Nephron (organoid): Measurements from ENCODE around the gene EIF1AD.

Source experiments
- H3K27ac Mint-ChIP-seq, 3 experiments: 2 replicates each; pipeline ENCODE4 v1.8.0; 2020; ENCODE audit warnings: mixed read lengths in 3 of 3, mild to moderate bottlenecking in 2 of 3, moderate library complexity in 1 of 3
- H3K27me3 Mint-ChIP-seq: 2 replicates; pipeline ENCODE4 v1.8.0; 2021; ENCODE audit warnings: low read depth, mild to moderate bottlenecking, moderate library complexity, mixed read lengths
- H3K36me3 Mint-ChIP-seq: 2 replicates; pipeline ENCODE4 v1.8.0; 2020; ENCODE audit warnings: low read depth, mixed read lengths
- H3K4me1 Mint-ChIP-seq: 2 replicates; pipeline ENCODE4 v1.8.0; 2020; ENCODE audit warnings: mixed read lengths
- H3K4me3 Mint-ChIP-seq, 3 experiments: 2 replicates each; pipeline ENCODE4 v1.8.0; 2020; ENCODE audit warnings: mild to moderate bottlenecking in 3 of 3, mixed read lengths in 3 of 3, moderate library complexity in 2 of 3
- H3K9me3 Mint-ChIP-seq: 2 replicates; pipeline ENCODE4 v1.8.0; 2020; ENCODE audit warnings: mixed read lengths
- TF ChIP-seq, protein P1 (sequence below), 3 experiments: fragments of 200-600 bp; sonication (generic); IDR thresholded peaks; one replicate each; pipeline ENCODE4 v1.5.0; 2021; ENCODE audit warnings: antibody characterized with exemption in 3 of 3; ENCODE audit not compliant: unreplicated experiment in 3 of 3

Gene EIF1AD

DNA sequence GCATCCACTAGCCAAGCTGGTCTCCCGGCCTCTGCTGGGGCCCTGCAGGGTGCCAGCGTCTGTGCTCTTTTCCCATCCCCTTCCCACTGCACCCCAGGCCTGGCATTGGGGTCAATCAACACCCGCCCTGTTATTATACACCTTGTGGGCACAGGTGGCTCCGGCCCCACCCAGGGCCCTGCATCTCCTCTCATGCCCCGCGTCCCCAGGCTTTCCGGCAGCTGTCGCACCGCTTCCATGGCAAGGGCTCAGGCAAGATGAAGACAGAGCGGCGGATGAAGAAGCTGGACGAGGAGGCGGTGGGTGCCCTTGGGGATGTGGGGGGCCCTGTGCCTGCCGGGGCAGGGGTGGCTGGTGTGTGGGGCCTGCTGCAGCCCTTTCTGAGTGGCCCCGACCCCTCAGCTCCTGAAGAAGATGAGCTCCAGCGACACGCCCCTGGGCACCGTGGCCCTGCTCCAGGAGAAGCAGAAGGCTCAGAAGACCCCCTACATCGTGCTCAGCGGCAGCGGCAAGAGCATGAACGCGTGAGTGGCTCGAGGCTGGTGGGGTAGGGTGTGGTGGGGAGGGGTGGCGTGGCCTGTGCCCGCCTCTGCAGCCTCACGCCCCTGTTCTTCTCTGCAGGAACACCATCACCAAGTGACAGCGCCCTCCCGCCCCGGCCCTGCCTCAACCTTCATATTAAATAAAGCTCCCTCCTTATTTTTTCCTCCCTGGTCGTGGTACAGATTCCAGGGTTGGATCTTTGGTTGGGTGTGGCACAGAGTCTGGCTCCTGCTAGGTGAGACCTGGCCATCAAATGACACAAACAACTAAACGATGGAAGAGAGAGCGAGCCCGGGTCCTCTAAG lies 23.3 kb downstream of the EIF1AD start:
- H3K27ac Mint-ChIP-seq = no peak overlapping the region
- H3K4me3 Mint-ChIP-seq = no peak overlapping the region
- H3K4me1 Mint-ChIP-seq = no peaks in the 10 kb centered on the region
- peaks cover 24% of the 10 kb centered on the region for H3K36me3 Mint-ChIP-seq
- H3K27me3 Mint-ChIP-seq = no peaks in the 10 kb centered on the region
- no peaks in the 10 kb centered on the region for H3K9me3 Mint-ChIP-seq
- TF ChIP-seq, protein P1, sequence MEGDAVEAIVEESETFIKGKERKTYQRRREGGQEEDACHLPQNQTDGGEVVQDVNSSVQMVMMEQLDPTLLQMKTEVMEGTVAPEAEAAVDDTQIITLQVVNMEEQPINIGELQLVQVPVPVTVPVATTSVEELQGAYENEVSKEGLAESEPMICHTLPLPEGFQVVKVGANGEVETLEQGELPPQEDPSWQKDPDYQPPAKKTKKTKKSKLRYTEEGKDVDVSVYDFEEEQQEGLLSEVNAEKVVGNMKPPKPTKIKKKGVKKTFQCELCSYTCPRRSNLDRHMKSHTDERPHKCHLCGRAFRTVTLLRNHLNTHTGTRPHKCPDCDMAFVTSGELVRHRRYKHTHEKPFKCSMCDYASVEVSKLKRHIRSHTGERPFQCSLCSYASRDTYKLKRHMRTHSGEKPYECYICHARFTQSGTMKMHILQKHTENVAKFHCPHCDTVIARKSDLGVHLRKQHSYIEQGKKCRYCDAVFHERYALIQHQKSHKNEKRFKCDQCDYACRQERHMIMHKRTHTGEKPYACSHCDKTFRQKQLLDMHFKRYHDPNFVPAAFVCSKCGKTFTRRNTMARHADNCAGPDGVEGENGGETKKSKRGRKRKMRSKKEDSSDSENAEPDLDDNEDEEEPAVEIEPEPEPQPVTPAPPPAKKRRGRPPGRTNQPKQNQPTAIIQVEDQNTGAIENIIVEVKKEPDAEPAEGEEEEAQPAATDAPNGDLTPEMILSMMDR (IDR thresholded peaks at IDR 0.05; ENCODE audit: unreplicated experiment in 3 of 3) = no peak

- no peak overlapping the region for H3K4me3 Mint-ChIP-seq
- H3K27ac Mint-ChIP-seq = no peak overlapping the region
- H3K4me1 Mint-ChIP-seq = no peaks in the 10 kb centered on the region
- H3K9me3 Mint-ChIP-seq = no peaks in the 10 kb centered on the region
- TF ChIP-seq, protein P1 (IDR thresholded peaks at IDR 0.05; ENCODE audit: unreplicated experiment in 3 of 3) = no peak
- H3K27me3 Mint-ChIP-seq = no peaks in the 10 kb centered on the region
- peaks cover 31% of the 10 kb centered on the region for H3K36me3 Mint-ChIP-seq
These were observed 24.2 kb downstream of the EIF1AD start for GRCh38 chr11:65977621-65978390.

DNA sequence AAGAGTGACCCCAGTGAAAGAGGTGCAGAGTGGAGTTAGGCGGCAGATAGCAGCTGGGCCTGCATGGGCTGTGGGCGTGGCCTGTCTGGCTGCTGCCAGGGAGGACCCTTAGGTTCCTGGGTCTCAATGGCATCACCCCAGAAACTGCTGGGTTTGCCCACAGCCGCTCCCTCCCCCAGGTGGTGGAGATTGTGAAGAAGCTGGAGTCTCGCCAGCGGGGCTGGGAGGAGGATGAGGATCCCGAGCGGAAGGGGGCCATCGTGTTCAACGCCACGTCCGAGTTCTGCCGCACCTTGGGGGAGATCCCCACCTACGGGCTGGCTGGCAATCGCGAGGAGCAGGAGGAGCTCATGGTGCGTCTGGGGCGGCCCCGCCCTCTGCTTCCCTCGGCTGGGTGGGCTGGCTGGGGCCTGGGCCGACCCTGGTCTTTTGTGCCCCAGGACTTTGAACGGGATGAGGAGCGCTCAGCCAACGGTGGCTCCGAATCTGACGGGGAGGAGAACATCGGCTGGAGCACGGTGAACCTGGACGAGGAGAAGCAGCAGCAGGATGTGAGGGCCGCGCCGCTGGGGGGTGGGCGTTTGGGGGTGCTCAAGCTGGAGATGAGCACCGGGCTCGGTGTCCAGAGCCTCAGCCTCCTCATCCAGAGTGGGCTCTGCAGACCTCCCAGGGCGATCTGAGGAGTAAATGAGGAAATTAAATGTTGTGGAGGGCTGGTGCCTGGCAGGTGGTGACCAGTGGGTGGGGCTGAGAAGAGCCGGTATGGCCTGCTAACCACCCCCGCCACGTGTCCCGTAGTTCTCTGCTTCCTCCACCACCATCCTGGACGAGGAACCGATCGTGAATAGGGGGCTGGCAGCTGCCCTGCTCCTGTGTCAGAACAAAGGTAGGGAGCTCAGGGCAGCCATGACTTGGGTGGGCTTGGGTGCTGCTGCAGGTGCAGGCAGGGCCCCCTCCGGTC lies 25.5 kb downstream of the EIF1AD start:
- Mint-ChIP-seq H3K9me3 (no peaks in the 10 kb centered on the region), H3K27me3 (no peaks in the 10 kb centered on the region), H3K4me3 (no peak overlapping the region), H3K4me1 (no peaks in the 10 kb centered on the region), H3K36me3 (peaks cover 39% of the 10 kb centered on the region), H3K27ac (no peak overlapping the region)
- TF ChIP-seq, protein P1 (IDR thresholded peaks at IDR 0.05; ENCODE audit: unreplicated experiment in 3 of 3) = no peak

DNA sequence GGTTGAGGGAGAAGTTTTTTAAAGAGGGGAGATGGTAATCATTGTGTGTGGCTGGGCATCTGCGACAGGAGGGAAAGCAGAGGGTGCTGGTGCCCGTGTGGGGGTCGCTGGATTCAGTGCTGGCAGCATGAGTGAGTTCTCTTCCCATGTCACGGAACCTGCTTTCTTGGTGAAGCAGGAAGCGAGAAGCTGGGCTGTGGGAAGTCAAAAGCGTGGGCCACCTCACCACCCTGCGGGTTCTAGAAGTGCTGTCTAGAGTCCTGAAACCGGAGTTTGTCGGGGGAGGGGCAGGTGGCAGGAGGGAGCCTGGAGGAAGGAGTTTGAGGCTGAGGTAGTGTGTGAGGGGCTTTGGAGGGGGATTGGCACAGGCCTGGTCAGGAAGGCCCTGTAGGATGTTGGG lies 26.2 kb downstream of the EIF1AD start:
- Mint-ChIP-seq H3K36me3 (peaks cover 40% of the 10 kb centered on the region), H3K27me3 (no peaks in the 10 kb centered on the region), H3K4me1 (no peaks in the 10 kb centered on the region), H3K9me3 (no peaks in the 10 kb centered on the region), H3K4me3 (no peak overlapping the region), H3K27ac (no peak overlapping the region)
- TF ChIP-seq, protein P1 (IDR thresholded peaks at IDR 0.05; ENCODE audit: unreplicated experiment in 3 of 3) = no peak

- peaks cover 3% of the 10 kb centered on the region for H3K27me3 Mint-ChIP-seq
- H3K27ac Mint-ChIP-seq = no peak overlapping the region
- peaks cover 6% of the 10 kb centered on the region for H3K4me1 Mint-ChIP-seq
- H3K36me3 Mint-ChIP-seq = peaks cover 46% of the 10 kb centered on the region
- no peaks in the 10 kb centered on the region for H3K9me3 Mint-ChIP-seq
- TF ChIP-seq, protein P1 (IDR thresholded peaks at IDR 0.05; ENCODE audit: unreplicated experiment in 3 of 3) = no peak
- H3K4me3 Mint-ChIP-seq = no peak overlapping the region
These were observed 28.4 kb downstream of the EIF1AD start for GRCh38 chr11:65973439-65974110.
